ENCODE results near the gene GPR37L1.
"Not testable (repeated sequence)": the region's sequence is repeated elsewhere in the genome, so short reads cannot be mapped to it uniquely, and the experiment has no call there.

Gene GPR37L1

GRCh38 chr1:202168861-202169260 is 46.1 kb downstream of the GPR37L1 start:
- no peak for DNase-seq (ENCODE audit: low read depth)

GRCh38 chr1:202170726-202171125 is 48.0 kb downstream of the GPR37L1 start:
- DNase-seq (ENCODE audit: low read depth) = no peak

- no peak for DNase-seq (ENCODE audit: low read depth)
These were observed 48.7 kb downstream of the GPR37L1 start for GRCh38 chr1:202171292-202172014.

DNA sequence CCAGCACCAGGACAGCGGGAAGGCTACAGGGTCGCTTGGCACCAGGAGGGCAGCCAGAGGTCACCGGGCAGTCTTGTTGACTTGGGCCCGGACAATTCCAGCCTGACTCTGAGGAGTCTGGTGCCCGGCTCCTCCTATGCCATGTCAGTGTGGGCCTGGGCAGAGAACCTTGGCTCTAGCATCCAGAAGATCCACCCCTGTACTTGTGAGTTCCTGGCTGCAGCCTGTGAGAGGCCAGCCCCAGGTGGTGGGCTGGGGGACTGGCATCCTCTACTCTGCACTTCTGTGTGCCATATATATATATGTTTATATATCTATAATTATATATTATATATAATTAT is 49.3 kb downstream of the GPR37L1 start:
- DNase-seq (ENCODE audit: low read depth) = no peak

GRCh38 chr1:202173993-202174392 is 51.3 kb downstream of the GPR37L1 start:
- DNase-seq (ENCODE audit: low read depth) = no peak

DNA sequence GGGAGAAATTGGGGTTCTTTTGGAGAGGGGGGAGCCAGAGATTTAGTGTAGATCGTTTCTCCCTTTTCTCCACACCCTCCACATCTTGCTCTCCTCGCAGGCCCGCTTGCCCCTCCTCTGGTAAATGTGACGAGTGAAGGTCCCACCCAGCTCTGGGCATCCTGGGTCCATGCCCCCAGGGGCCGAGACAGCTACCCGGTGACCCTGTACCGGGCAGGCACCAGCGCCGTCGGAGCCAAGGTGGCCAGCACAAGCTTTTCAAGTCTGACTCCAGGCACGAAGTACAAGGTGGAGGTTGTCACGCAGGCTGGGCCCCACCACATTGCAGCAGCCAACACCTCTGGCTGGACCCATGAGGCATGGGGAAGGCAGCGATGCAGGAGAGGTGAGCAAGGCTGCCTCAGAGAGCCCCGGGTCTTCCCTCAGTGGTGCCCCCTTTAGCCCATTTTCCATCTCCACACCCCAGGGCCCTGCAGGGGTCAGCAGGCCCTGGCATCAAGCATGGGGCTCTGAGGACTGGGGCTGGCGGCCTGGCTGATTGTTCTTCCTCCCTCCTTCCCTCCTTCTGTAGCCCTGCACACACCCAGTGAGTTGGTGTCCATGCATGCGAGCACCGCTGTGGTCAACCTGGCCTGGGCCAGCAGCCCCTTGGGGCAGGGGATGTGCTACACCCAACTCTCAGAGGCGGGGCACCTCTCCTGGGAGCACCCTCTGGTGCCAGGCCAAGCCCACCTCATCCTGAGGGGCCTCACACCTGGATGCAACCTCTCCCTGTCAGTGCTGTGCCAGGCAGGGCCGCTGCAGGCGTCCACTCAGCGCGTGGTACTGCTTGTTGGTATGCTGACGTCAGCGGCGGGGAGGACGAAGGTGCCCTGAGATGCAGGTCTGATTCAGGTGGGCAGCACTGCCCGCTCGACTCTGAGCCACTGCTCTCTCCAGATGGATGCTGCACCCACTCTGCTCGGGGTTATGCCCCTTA is 54.5 kb downstream of the GPR37L1 start:
- no peak for DNase-seq (ENCODE audit: low read depth)

DNA sequence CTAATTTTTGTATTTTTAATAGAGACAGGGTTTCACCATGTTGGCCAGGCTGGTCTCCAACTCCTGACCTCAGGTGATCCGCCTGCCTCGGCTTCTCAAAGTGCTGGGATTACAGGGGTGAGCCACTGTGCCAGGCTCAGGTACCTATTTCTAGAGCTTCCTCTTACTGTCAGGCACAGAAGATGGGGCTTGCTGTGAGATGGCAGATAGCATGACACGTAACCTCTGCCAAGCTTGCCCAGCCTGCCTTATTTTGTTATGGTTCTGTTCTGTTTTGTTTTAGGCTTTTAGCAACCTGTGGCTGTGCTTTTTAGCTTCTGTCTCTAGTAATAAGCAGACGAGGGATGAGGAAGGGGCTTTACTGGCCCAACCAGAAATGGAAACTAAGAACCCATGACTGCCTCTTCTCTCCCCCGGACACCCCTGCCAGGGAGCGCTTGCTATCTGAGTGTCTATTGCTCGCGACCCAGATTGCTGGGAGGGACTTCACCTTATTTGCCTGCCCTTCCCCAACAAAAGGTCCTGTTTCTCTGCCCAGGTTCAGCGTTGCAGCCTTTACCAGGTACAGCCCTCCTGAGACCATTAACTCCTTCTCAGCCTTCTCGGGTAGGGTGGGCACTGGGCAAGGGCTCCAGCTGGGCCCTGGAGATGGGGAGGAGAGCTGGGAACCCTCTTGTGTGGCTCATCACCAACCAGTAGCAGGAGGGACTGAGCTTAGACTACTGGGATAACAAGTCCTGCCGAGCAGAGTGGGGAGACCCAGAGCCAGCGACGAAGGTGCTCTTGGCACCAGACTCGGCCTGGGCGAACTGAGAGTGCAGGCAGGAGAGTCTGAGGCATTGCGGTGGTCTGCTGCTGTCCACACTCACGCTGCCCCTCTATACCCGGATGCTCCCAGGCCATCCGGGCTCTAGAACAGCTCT is 57.4 kb downstream of the GPR37L1 start:
- no peak for DNase-seq (ENCODE audit: low read depth)

GRCh38 chr1:202180751-202181139 is 58.0 kb downstream of the GPR37L1 start:
- not testable (repeated sequence) for DNase-seq (ENCODE audit: low read depth)

DNA sequence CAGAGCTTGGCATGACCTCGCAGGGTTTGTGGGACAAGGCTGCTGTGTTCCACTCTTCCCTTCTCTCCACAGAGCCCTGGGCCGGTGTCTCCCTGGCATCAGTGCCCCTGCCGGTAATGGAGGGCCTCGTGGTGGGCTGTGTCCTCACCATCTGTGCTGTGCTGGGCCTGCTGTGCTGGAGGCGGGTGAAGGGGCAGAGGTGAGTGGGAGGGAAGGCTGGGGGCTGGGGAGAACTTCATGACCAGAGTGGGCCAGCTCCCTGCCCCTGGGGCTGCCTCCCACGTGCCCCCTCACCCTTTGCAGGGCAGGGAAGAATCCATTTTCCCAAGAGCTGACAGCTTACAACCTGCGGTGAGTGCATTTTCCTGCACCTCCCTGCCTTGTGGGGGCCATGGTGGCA is 58.9 kb downstream of the GPR37L1 start:
- DNase-seq (ENCODE audit: low read depth) = no peak

GRCh38 chr1:202182040-202182877 is 59.5 kb downstream of the GPR37L1 start:
- no peak for DNase-seq (ENCODE audit: low read depth)

All from activated T-cell treated with anti-CD3 and anti-CD28 coated beads for 24 hours (primary cell).